DMS 273 (cell line): ENCODE results near the gene SLC26A9.
"Not testable (repeated sequence)": the region's sequence is repeated elsewhere in the genome, so short reads cannot be mapped to it uniquely, and the experiment has no call there.

Source experiments
- DNase-seq: peaks from one replicate; lab custom pipeline; 2025; ENCODE audit not compliant: unreplicated experiment; lab: John Stamatoyannopoulos, UW

The SLC26A9 gene

GRCh38 chr1:205896351-205896750 lies 46.9 kb downstream of the SLC26A9 start:
- DNase-seq = no peak

GRCh38 chr1:205894119-205894518 lies 49.1 kb downstream of the SLC26A9 start:
- DNase-seq = not testable (repeated sequence)

GRCh38 chr1:205892175-205892574 lies 51.1 kb downstream of the SLC26A9 start:
- DNase-seq = not testable (repeated sequence)

DNA sequence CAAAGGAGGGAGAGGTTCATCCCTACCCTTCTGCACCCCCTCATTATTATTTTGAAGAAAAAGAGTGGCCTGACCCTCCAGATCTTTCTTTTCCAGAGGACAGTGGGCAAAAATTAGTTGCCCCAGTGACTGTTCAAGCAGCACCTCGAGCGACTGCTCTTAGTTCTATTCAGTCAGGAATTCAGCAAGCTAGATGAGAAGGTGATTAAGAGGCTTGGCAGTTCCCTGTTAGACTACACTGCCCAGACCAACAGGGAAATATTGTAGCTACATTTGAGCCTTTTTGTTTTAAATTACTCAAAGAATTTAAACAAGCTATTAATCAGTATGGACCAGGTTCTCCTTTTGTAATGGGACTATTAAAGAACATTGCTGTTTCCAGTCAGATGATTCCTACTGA lies 51.8 kb downstream of the SLC26A9 start:
- DNase-seq = not testable (repeated sequence)

DNA sequence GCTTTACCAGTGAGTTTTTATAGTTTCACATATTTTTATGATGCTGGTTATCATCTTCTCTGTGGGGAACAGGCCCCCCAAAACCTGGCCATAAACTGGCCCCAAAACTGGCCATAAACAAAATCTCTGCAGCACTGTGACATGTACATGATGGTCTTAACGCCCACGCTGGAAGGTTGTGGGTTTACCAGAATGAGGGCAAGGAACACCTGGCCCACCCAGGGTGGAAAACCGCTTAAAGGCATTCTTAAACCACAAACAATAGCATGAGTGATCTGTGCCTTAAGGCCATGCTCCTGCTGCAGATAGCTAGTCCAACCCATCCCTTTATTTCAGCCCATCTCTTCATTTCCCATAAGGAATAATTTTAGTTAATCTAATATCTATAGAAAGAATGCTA lies 52.6 kb downstream of the SLC26A9 start:
- DNase-seq = not testable (repeated sequence)

- not testable (repeated sequence) for DNase-seq
Measured at GRCh38 chr1:205889706-205890105, 53.5 kb downstream of the SLC26A9 start.

GRCh38 chr1:205889006-205889405 lies 54.2 kb downstream of the SLC26A9 start:
- not testable (repeated sequence) for DNase-seq

GRCh38 chr1:205883792-205884191 lies 59.5 kb downstream of the SLC26A9 start:
- no peak for DNase-seq

DNA sequence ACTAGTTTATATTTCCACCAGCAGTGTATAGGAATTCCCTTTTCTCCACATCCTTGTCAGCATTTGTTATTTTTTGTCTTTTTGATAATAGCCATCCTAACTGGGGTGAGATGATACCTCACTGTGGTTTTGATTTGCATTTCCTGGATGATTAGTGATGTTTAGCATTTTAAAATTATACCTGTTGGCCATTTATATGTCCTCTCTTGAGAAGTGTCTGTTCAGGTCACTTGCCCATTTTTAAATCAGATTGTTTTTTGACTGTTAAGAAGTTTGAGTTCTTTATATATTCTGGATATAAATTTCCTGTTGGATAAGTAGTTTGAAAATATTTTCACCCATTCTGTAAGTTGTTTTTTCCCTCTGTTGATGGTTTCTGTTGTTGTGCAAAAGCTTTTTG lies 62.3 kb downstream of the SLC26A9 start:
- DNase-seq = no peak

DNA sequence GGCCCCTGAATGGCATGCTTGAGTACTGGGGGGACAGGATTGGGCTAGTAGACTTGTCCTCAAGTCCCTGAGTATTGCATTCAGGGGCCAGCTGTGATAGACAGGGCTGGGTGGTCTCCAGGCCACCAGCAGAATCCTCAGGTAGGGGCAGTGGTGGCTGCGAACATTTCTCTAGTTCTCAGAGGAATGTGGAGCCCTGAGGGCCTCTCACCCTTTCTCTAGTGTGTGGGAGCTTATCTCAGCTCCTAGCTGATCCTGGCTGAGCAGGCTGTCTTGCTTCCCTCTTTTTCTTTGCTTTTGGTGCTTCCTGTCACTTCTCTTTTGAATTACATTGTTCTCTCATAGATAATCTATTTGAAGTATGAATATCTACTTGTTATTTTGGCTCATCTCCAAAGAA lies 63.3 kb downstream of the SLC26A9 start:
- DNase-seq = no peak

DNA sequence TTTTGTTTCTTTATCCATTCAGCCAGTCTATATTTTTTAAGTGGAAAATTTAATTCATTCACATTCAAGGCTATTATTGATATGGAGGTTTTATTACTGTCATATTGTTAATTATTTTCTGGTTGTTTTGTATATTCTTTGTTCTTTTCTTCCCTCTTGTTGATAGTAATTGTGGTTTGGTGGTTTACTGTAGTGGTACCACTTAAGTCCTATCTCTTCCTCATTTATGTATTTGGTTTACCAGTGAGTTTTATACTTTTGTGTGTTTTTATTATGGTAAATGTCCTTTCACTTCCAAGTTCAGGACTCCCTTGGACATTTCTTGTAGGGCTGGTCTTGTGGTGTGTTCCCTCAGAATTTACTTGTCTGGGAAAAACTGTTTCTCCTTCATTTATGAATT lies 65.2 kb downstream of the SLC26A9 start:
- DNase-seq = no peak

- not testable (repeated sequence) for DNase-seq
Measured at GRCh38 chr1:205873148-205873547, 70.1 kb downstream of the SLC26A9 start.

GRCh38 chr1:205870236-205870635 lies 73.0 kb downstream of the SLC26A9 start:
- no peak for DNase-seq
